Transverse colon (tissue), 4 donors: ENCODE results near the gene SEPTIN5. TPM values are rescaled to one million over a fixed set of nuclear protein-coding genes. Genes with fewer than 3 reads are reported as not detected.

Source experiments
- DNase-seq: peaks from one replicate; pipeline ENCODE4 v3.0.0-alpha.2; 2019
- H3K27ac ChIP-seq, 4 donors: fragments of 200-600 bp; sonication (generic); 2 replicates each; pipeline ENCODE4 v1.5.1; 2016 to 2018; ENCODE audit warnings: inconsistent platforms in 4 of 4
- H3K27me3 ChIP-seq: fragments of 200-600 bp; sonication (generic); 2 replicates; pipeline ENCODE4 v1.5.1; 2017; ENCODE audit warnings: inconsistent platforms
- H3K36me3 ChIP-seq, 4 donors: fragments of 200-600 bp; sonication (generic); 2 replicates each; pipeline ENCODE4 v1.5.1; 2017 to 2019; ENCODE audit warnings: inconsistent platforms in 4 of 4
- H3K4me1 ChIP-seq, 4 donors: fragments of 200-600 bp; sonication (generic); 2 replicates each; pipeline ENCODE4 v1.5.1; 2017 to 2020; ENCODE audit warnings: inconsistent platforms in 4 of 4
- H3K4me3 ChIP-seq, 4 donors: fragments of 200-600 bp; sonication (generic); 1 replicate in 1 of 4; 2 replicates in 3 of 4; pipeline versions ENCODE4 v1.5.1 to v1.6.1; 2017 to 2019; ENCODE audit warnings: inconsistent platforms in 4 of 4
- H3K9me3 ChIP-seq, 2 donors: fragments of 200-600 bp; sonication (generic); 2 replicates each; pipeline ENCODE4 v1.5.1; 2017 to 2019; ENCODE audit warnings: inconsistent platforms in 2 of 2
- EP300 ChIP-seq: sonication (generic); formaldehyde crosslinking; IDR thresholded peaks from one replicate; pipeline ENCODE4 v1.6.1; 2017; ENCODE audit warnings: antibody characterized with exemption, low read depth
- POLR2A ChIP-seq: fragments of 450-650 bp; IDR thresholded peaks from one replicate; pipeline ENCODE4 v1.6.1; 2016; ENCODE audit warnings: antibody characterized with exemption, mild to moderate bottlenecking, moderate library complexity
- POLR2AphosphoS5 ChIP-seq, 3 donors: sonication (generic); formaldehyde crosslinking; IDR thresholded peaks; one replicate each; pipeline ENCODE4 v1.6.1; 2016; ENCODE audit warnings: antibody characterized with exemption in 3 of 3
- WGBS, 2 donors: methylation state at CpG; one replicate each; pipeline ENCODE4 v1.1.5; 2018; ENCODE audit warnings: low coverage in 1 of 2; 5-methylcytosine and 5-hydroxymethylcytosine counted together
- in situ Hi-C, 4 donors: fragments of 200-750 bp; cut with MboI; loops; one replicate each; pipeline versions ENCODE4 v1.15.0 to v1.15.1; 2017; ENCODE audit warnings: low sequenced_read_pairs in 3 of 4, low pct_ligation_motif_present in 1 of 4, low pct_unique_long_range_greater_than_20kb in 1 of 4
- intact Hi-C: fragments of 100-400 bp; cut with DNase I; formaldehyde crosslinking; loops from one replicate; pipeline ENCODE4 v1.15.1; 2023; ENCODE audit warnings: low total_unique reads
- total RNA-seq, 4 donors: library from RNA; depleted of rRNA; stranded (reverse); fragments of >200 nt; gene quantifications; one replicate each; pipeline ENCODE4 v1.1.0, GENCODE V29; 2016
- TF ChIP-seq, protein P1 (sequence below), 5 experiments: fragments of 200-600 bp in 3 of 5; fragments of 450-650 bp in 2 of 5; sonication (generic) in 3 of 5; IDR thresholded peaks; 1 replicate in 2 of 5; 2 replicates in 3 of 5; pipeline ENCODE4 v1.5.1; 2016 to 2017; ENCODE audit warnings: antibody characterized with exemption in 5 of 5, inconsistent platforms in 3 of 5, mild to moderate bottlenecking in 2 of 5, moderate library complexity in 1 of 5

SEPTIN5 gene
- total RNA-seq, 4 donors from 2014 or later: 2.5 to 709 (median 5.4) TPM

DNA sequence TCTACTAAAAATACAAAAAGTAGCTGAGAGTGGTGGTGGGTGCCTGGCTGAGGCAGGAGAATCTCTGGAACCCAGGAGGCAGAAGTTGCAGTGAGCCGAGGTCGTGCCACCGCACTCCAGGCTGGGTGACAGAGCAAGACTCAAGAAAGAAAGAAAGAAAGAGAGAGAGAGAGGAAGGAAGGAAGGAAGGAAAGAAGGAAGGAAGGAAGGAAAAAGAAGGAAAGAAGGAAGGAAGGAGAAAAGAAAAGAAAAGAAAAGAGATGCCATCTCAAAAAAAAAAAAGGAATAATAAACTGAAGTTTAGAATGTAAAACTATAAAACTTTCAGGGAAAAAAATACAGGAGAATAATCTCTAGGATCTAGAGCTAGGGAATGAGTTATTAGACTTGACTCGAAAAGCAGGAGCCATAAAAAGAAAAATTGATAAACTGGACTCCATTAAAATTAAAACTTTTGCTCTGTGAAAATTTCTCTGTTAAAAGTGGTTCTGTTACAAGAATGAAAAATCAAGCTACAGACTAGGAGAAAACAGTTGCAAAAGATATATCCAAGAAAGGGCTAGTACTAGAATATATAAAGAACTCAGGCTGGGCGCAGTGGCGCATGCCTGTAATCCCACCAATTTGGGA is 13.4 kb upstream of the SEPTIN5 start:
- H3K9me3 ChIP-seq: no peaks in the 10 kb centered on the region
- no peaks in the 10 kb centered on the region for H3K4me1 ChIP-seq
- no peak overlapping the region for H3K4me3 ChIP-seq
- in situ Hi-C loops: no loop called here
- peaks cover 13% of the 10 kb centered on the region for H3K27me3 ChIP-seq
- no peak for DNase-seq
- H3K27ac ChIP-seq: no peak overlapping the region
- no peaks in the 10 kb centered on the region for H3K36me3 ChIP-seq
- intact Hi-C loops: no loop called here
- WGBS, 2 donors: 87% methylated on average over 6 of the region's 6 CpGs
- TF ChIP-seq EP300: no peak
- TF ChIP-seq POLR2A: no peak
- no peak for TF ChIP-seq POLR2AphosphoS5 (IDR thresholded peaks at IDR 0.05)
- TF ChIP-seq, protein P1, sequence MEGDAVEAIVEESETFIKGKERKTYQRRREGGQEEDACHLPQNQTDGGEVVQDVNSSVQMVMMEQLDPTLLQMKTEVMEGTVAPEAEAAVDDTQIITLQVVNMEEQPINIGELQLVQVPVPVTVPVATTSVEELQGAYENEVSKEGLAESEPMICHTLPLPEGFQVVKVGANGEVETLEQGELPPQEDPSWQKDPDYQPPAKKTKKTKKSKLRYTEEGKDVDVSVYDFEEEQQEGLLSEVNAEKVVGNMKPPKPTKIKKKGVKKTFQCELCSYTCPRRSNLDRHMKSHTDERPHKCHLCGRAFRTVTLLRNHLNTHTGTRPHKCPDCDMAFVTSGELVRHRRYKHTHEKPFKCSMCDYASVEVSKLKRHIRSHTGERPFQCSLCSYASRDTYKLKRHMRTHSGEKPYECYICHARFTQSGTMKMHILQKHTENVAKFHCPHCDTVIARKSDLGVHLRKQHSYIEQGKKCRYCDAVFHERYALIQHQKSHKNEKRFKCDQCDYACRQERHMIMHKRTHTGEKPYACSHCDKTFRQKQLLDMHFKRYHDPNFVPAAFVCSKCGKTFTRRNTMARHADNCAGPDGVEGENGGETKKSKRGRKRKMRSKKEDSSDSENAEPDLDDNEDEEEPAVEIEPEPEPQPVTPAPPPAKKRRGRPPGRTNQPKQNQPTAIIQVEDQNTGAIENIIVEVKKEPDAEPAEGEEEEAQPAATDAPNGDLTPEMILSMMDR (IDR thresholded peaks at IDR 0.05): no peak

DNA sequence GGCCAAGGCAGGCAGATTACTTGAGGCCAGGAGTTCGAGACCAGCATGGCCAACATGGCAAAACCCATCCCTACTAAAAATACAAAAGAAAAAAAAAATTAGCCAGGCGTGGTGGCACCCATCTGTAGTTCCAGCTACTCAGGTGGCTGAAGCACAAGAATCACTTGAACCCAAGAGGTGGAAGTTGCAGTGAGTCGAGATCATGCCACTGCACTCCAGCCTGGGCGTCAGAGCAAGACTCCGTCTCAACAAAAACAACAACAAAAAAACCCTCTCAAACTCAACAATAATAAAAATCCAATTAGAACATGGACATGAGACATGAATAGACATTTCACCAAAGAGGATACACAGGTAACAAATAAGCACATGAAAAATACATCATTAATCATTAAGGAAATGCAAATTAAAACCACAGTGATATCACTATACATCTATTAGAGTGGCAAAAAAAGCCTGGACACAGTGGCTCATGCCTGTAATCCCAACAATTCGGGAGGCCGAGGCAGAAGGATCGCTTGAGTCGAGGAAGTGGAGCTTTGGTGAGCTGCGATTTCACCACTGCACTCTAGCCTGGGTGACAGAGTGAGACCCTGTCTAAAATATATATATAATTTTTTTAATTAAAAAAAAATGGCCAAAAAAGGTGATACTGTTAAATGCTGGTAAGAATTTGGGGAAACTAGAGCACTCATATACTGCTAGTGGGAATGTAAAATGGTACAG is 12.7 kb upstream of the SEPTIN5 start:
- H3K27me3 ChIP-seq: peaks cover 13% of the 10 kb centered on the region
- in situ Hi-C loops: no loop called here
- no peak for TF ChIP-seq EP300
- TF ChIP-seq, protein P1 (IDR thresholded peaks at IDR 0.05): no peak
- no peak for TF ChIP-seq POLR2AphosphoS5 (IDR thresholded peaks at IDR 0.05)
- TF ChIP-seq POLR2A: no peak

DNA sequence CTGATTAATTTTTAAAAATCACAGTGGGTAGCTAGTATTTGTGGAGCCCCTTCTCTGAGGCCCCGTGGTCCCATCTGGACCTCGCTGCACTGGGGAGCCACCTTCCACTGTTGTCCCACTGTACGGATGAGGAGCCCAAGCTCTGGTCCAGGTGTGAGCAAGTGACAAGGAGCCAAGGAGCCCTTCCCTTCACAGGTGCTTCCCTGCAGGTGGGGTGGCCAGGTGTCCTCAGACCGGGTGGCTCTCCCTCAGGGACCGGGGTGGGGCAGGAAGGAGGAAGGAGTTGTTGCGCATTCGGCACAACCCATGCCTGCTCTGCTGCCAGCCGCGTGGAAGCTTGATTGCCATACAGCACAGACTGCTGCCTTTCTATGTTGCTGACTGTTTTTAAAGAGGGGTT is 10.4 kb upstream of the SEPTIN5 start:
- WGBS, 2 donors: 54% methylated on average over 8 of the region's 9 CpGs; no CpG with 5 or more reads in 1 of the 2 donors
- in situ Hi-C loops (no loop called here), intact Hi-C loops (no loop called here)
- Histone ChIP-seq H3K27ac (no peak overlapping the region), H3K27me3 (peaks cover 13% of the 10 kb centered on the region), H3K4me1 (no peaks in the 10 kb centered on the region), H3K4me3 (no peak overlapping the region), H3K36me3 (no peaks in the 10 kb centered on the region), H3K9me3 (no peaks in the 10 kb centered on the region)
- TF ChIP-seq POLR2A: no peak
- TF ChIP-seq, protein P1 (IDR thresholded peaks at IDR 0.05): no peak
- no peak for TF ChIP-seq EP300
- no peak for TF ChIP-seq POLR2AphosphoS5 (IDR thresholded peaks at IDR 0.05)
- DNase-seq: no peak

More for the DNA sequence above, 12.7 kb upstream of the SEPTIN5 start:
- no peaks in the 10 kb centered on the region for H3K36me3 ChIP-seq
- 80 to 89% methylated on average over 8 to 10 of the region's 10 CpGs for WGBS, 2 donors
- H3K9me3 ChIP-seq: no peaks in the 10 kb centered on the region
- DNase-seq: no peak
- intact Hi-C loops: no loop called here
- H3K4me1 ChIP-seq: no peaks in the 10 kb centered on the region
- H3K27ac ChIP-seq: no peak overlapping the region
- H3K4me3 ChIP-seq: no peak overlapping the region

DNA sequence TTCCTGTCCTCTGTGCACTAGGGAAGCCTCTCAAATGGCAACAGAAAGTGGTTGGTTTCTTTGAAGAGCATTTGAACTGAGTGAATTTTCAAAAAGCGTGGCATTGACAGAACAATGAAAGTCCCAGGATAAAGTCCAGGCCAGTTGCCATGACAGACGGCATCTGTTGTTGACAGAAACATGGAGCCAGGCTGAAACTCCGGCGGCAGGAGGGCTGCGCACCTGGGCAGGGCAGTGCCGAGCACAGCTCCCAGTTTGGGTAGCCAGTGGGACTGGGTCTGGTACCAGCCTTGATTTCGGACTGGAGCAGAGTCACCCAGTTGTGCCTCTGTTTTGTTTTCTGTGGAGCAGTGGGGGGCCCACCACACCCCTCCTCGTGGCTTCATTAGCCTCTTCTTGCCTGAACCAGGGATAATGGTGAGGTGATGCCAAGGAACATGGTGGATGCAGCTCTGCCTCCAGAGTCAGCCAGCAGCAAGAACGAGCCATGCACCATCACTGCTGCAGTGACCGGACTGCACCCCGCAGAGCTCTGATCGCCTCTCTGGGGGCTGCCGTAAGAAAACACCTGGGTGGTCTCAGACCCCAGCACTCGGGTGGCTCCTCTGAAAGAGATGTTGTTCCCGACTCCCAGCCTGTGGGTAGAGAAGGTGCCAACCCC is 9.8 kb upstream of the SEPTIN5 start:
- no peaks in the 10 kb centered on the region for H3K9me3 ChIP-seq
- H3K27ac ChIP-seq: no peak overlapping the region
- intact Hi-C loops (no loop called here), in situ Hi-C loops (no loop called here)
- no peak for DNase-seq
- peaks cover 13% of the 10 kb centered on the region for H3K27me3 ChIP-seq
- WGBS, 2 donors: 67% methylated on average over 15 of the region's 15 CpGs; no CpG with 5 or more reads in 1 of the 2 donors
- no peaks in the 10 kb centered on the region for H3K36me3 ChIP-seq
- TF ChIP-seq, protein P1 (IDR thresholded peaks at IDR 0.05): no peak
- TF ChIP-seq EP300 (no peak), POLR2AphosphoS5 (IDR thresholded peaks at IDR 0.05) (no peak), POLR2A (no peak)
- no peaks in the 10 kb centered on the region for H3K4me1 ChIP-seq
- no peak overlapping the region for H3K4me3 ChIP-seq
